ENCODE data around the gene SLX9. TPM values are rescaled to one million over a fixed set of nuclear protein-coding genes. Genes with fewer than 3 reads are reported as not detected.

The SLX9 gene
- total and polyA plus RNA-seq, 2 donors (not counting 1 experiment from before 2014, with no cell fraction given), result 11.7 to 15.9 TPM

GRCh38 chr21:44903689-44904088, 36.1 kb upstream of the SLX9 start:
- no peak overlapping the region for H3K27ac ChIP-seq (ENCODE audit: low read length in 2 of 2)
- peaks cover 29% of the 10 kb centered on the region for H3K4me1 Mint-ChIP-seq
- H3K36me3 ChIP-seq (replicated peaks in 1 of 2; ENCODE audit: control extremely low read depth in 1 of 2, control insufficient read depth in 1 of 2, extremely low read depth in 1 of 2, insufficient read depth in 2 of 2, low read length in 1 of 2), result peaks cover 11 to 82% of the 10 kb centered on the region in 2 experiments
- H3K9me3 ChIP-seq (ENCODE audit: control extremely low read depth in 1 of 3, control insufficient read depth in 2 of 3, insufficient read depth in 1 of 3, low read length in 2 of 3), result no peaks in the 10 kb centered on the region
- H3K4me3 Mint-ChIP-seq, result no peak overlapping the region
- peaks cover 84% of the 10 kb centered on the region for H4K20me1 ChIP-seq (ENCODE audit: control insufficient read depth, insufficient read depth, low read length, poor library complexity, severe bottlenecking)
- H3K27ac Mint-ChIP-seq, result no peak overlapping the region
- intact Hi-C loops (cut with micrococcal nuclease), result no loop called here
- TF ChIP-seq CTCF (IDR thresholded peaks at IDR 0.05) (no peak), EZH2 (IDR thresholded peaks at IDR 0.05; ENCODE audit: borderline replicate concordance, insufficient read depth, low read depth, low read length, poor library complexity, severe bottlenecking) (no peak)
- DNase-seq, result no peak
- H3K27me3 ChIP-seq (replicated peaks in 1 of 4; ENCODE audit: control extremely low read depth in 1 of 4, control insufficient read depth in 3 of 4, insufficient read depth in 4 of 4, low read length in 3 of 4), result no peaks in the 10 kb centered on the region
- H2AFZ ChIP-seq (ENCODE audit: insufficient read depth, low read depth, low read length, poor library complexity, severe bottlenecking), result no peak overlapping the region
- peaks cover 16 to 26% of the 10 kb centered on the region in 2 donors for H3K4me1 ChIP-seq (ENCODE audit: control insufficient read depth in 2 of 2, insufficient read depth in 2 of 2, low read length in 2 of 2)
- H3K27me3 Mint-ChIP-seq, result no peaks in the 10 kb centered on the region
- ChIA-PET CTCF (no interaction called here), POLR2A (no interaction called here)
- no peaks in the 10 kb centered on the region for H3K9me3 Mint-ChIP-seq (ENCODE audit: insufficient read depth)
- WGBS (ENCODE audit: insufficient coverage), result 99% methylated on average over 21 of the region's 22 CpGs
- H3K79me2 ChIP-seq (ENCODE audit: control insufficient read depth, insufficient read depth, low read length), result peaks cover 43% of the 10 kb centered on the region
- H3K4me2 ChIP-seq (replicated peaks; ENCODE audit: low read depth, low read length, poor library complexity, severe bottlenecking), result no peak overlapping the region
- no peak overlapping the region for H3K4me3 ChIP-seq (ENCODE audit: control extremely low read depth in 1 of 5, extremely low read depth in 1 of 5, insufficient read depth in 1 of 5, low read depth in 2 of 5, low read length in 4 of 5)
- H3K9ac ChIP-seq (ENCODE audit: low read length), result no peak overlapping the region
- ATAC-seq (ENCODE audit: low read depth), result no peak

DNA sequence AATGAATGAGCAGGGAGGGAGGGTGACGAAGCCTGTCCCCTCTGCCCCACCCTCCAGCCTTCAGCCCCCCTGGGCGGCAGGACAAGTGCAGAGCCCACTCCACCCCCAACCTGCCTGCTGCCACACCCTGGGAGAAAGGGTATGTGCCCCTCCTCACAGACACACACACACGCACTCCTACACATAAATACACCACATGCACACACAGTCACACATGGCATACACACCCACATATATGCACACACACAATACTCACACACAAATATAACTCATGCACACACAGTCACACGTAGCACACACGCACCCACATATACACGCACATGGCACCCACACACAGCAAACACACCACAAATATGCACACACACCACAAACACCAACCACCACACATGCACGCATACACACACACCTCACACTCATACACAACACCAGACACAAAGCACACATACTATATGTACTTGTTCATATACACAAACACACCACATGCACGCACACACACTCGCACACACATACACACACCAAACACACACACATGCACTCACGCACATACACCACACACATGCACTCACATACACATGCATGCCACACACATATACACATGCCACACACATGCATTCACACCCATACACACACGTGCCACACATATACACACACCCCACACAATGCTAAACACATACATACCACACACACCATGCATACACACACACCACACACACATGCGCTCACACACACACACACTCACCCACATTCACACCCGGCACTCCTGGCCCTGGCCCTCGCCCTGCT, 35.5 kb upstream of the SLX9 start:
- ChIA-PET POLR2A (no interaction called here), CTCF (no interaction called here)
- no peaks in the 10 kb centered on the region for H3K27me3 Mint-ChIP-seq
- peaks cover 20 to 33% of the 10 kb centered on the region in 2 donors for H3K4me1 ChIP-seq (ENCODE audit: control insufficient read depth in 2 of 2, insufficient read depth in 2 of 2, low read length in 2 of 2)
- H3K4me3 Mint-ChIP-seq, result no peak overlapping the region
- no peak overlapping the region for H3K4me2 ChIP-seq (replicated peaks; ENCODE audit: low read depth, low read length, poor library complexity, severe bottlenecking)
- H4K20me1 ChIP-seq (ENCODE audit: control insufficient read depth, insufficient read depth, low read length, poor library complexity, severe bottlenecking), result peaks cover 89% of the 10 kb centered on the region
- no peak overlapping the region for H3K27ac ChIP-seq (ENCODE audit: low read length in 2 of 2)
- no peak for ATAC-seq (ENCODE audit: low read depth)
- peaks cover 11 to 81% of the 10 kb centered on the region in 2 experiments for H3K36me3 ChIP-seq (replicated peaks in 1 of 2; ENCODE audit: control extremely low read depth in 1 of 2, control insufficient read depth in 1 of 2, extremely low read depth in 1 of 2, insufficient read depth in 2 of 2, low read length in 1 of 2)
- no peaks in the 10 kb centered on the region for H3K9me3 Mint-ChIP-seq (ENCODE audit: insufficient read depth)
- WGBS (ENCODE audit: insufficient coverage), result 96% methylated on average over 14 of the region's 14 CpGs
- peaks cover 36% of the 10 kb centered on the region for H3K4me1 Mint-ChIP-seq
- H3K79me2 ChIP-seq (ENCODE audit: control insufficient read depth, insufficient read depth, low read length), result peaks cover 50% of the 10 kb centered on the region
- H3K9me3 ChIP-seq (ENCODE audit: control extremely low read depth in 1 of 3, control insufficient read depth in 2 of 3, insufficient read depth in 1 of 3, low read length in 2 of 3), result no peaks in the 10 kb centered on the region
- H3K27ac Mint-ChIP-seq, result peak overlapping the region; percentile 1
- TF ChIP-seq EZH2 (IDR thresholded peaks at IDR 0.05; ENCODE audit: borderline replicate concordance, insufficient read depth, low read depth, low read length, poor library complexity, severe bottlenecking) (no peak), CTCF (IDR thresholded peaks at IDR 0.05) (no peak)
- H3K4me3 ChIP-seq (ENCODE audit: control extremely low read depth in 1 of 5, extremely low read depth in 1 of 5, insufficient read depth in 1 of 5, low read depth in 2 of 5, low read length in 4 of 5), result no peak overlapping the region
- no peaks in the 10 kb centered on the region for H3K27me3 ChIP-seq (replicated peaks in 1 of 4; ENCODE audit: control extremely low read depth in 1 of 4, control insufficient read depth in 3 of 4, insufficient read depth in 4 of 4, low read length in 3 of 4)
- no peak overlapping the region for H3K9ac ChIP-seq (ENCODE audit: low read length)
- H2AFZ ChIP-seq (ENCODE audit: insufficient read depth, low read depth, low read length, poor library complexity, severe bottlenecking), result no peak overlapping the region
- intact Hi-C loops (cut with micrococcal nuclease), result no loop called here
- no peak for DNase-seq
